Stimulated activated CD4-positive, alpha-beta T cell treated with anti-CD3 and anti-CD28 coated beads, Interleukin-15, amount 100 ng/mL, for 24 hours (primary cell): Measurements from ENCODE around the gene CIB4.

Experiments
- DNase-seq: peaks from one replicate; pipeline ENCODE4 v3.0.0-alpha.2; 2020

The CIB4 gene

DNA sequence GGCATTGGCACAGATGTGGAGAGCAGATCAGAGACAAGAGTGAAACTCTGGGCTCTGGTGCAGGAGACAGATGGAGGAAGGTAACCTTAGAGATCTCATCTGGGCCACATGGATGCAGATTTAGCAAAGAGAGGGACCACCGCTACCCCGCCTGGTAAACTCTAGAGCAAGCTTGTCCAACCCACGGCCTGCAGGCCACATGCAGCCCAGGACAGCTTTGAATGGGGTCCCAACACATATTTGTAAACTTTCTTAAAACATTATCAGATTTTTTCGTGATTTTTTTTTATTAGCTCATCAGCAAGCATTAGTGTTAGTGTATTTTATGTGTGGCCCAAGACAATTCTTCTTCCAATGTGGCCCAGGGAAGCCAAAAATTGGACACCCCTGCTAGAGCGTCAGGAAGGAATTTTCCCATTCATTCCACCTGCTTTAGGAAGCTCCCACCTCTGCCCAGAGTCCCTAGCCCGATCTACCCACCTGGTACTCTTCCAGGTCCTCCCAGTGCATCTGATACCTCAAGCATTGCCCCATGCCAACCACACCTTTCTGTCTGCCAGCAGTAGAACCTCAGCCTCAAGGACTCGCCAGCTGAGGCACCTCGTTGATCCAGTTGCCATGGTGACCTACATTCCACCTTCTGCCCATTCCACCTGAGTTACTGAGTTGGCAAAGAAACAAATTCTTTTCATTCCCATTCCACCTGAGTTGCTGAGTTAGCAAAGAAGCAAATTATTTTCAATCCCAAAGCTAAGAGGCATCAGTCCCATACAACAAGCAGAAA, at the start of gene CIB4:
Gene CIB4 (minus strand): TSS at position 586 of the 784 bp plus-strand sequence. CDS start 52 bp downstream, at position 534.
- DNase-seq = no peak

DNA sequence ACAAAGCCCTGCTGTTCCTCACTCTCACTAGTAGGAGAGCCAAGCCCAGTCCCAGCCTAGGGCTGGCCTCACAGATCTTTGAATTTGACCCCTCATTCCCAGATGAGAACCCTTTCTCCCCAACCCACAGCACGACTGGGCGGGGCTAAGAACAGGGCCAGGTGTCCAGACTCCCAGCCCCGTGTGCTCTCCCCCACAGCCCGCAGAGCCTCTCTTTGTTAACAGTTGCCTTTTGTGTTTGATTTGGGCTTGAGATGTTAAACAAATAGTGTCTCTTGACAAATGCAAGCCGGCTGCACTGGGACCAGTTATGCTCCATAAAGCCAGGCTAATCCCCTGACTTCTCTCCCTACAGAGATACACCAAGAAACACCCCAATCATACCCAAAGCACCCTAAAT, 46.6 kb upstream of the CIB4 start:
- no peak for DNase-seq

DNA sequence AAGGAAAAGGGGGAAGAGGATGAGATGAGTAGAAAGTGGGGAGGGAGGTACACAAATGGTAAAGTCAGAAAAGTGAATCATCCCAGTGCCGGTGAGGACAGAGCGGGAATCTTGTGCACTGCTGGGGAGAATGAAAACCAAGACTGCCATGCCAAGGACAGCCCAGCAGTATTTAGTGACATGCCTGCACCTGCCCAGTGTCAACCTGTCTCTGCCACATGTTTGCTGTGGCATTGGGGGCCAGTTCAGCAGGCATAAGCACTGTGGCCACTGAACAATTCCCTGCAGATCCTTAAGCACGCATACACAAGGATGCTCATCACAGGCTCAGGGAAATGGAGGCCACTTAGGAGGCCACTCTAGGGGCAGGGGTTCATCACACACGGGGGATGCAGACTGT, 46.2 kb upstream of the CIB4 start:
- no peak for DNase-seq

DNA sequence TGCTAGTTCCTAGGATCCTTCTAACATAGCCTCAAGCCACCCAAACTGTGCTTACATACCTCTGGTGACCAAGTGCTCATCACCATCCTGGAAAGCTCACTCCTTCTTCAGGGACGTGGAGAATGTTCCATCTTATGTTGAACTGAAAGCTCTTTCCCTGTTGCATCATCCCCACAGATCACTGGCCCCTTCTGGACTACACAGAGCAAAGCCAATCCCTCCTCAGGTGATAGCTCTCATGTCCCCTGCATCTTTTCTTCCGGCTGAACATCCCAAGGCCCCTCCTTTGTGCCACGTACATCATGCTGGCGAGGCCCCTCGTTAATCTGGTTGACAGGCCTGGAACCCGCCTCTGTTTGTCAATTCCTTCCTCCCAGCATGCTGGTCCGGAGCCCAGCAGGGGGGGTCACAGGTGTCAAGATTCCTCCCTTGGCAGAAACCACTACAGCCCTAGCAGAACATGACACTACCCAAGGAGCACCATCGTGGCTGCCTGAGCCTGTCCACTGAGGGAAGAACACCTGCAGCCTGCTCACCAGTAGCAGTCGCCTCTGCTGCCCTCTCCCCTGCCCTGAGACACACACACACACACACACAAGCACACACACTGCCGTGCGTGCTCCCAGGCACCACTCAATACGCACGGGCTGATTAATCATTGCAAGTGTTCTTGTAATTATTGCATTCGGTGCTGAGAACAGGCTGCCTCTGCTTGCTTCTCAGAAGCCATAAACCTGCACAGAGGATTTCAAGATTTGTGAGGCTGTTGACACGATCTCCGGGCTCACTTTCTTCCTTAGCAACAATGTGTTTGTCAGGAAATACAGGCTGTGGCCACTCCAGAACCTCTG, 45.0 kb upstream of the CIB4 start:
- DNase-seq = no peak

DNA sequence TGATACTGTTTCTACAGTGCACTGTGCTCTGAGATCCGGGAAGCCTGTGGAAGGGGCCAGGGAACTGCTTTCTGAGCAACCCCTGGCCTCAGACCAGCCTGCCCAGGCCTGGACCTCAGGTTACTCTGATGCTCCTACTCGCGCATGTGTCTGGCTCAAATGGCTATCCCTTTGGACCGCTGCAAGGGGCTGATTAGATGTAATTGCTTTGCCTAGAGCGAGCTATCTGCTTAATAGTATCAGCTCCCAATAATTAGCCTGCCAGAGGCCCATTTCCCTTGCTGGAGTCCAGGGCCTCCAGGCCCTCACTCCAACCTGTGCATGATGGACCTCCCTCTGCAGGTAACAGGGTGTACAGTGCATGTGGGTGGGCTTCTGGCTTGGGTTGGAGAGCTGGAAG, 44.2 kb upstream of the CIB4 start:
- no peak for DNase-seq

DNA sequence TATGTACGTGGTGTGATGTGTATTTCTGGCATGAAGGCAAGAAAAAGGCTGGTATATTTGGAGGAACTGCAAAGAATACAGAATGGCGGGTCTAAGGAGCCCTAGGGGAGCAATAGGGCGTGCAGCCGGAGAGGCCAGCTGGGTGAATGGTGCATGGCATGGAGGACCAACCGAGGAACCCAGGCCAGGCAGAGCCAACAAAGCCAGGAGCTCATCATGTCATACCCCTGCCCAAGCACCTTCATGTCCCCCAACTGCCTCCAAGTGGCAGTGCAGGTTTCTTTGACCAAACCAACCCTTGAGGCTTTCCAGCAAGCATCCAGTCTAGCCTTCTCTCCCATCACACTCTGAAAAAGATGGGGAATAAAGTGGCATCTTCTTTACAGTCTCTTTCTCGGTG, 42.4 kb upstream of the CIB4 start:
- DNase-seq = no peak

DNA sequence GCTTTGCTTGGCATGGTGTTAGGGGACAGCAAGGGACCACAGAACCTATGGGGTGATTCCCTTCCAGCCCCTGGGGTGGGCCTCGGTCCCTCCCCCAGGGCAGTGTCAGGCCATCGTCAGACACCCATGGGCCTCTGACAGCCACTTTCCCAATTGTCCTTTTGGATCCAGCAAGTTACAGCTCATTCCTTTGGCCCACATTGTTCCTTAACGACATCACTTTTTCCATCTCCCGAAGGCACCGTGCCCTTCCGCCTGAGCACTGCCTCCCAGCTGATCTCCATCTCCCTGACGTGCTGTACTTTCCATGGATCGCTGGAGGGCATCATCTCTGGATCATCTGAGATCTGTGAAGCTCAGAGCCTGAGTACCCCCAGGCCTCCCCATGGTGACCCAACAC, 41.0 kb upstream of the CIB4 start:
- DNase-seq = no peak

DNA sequence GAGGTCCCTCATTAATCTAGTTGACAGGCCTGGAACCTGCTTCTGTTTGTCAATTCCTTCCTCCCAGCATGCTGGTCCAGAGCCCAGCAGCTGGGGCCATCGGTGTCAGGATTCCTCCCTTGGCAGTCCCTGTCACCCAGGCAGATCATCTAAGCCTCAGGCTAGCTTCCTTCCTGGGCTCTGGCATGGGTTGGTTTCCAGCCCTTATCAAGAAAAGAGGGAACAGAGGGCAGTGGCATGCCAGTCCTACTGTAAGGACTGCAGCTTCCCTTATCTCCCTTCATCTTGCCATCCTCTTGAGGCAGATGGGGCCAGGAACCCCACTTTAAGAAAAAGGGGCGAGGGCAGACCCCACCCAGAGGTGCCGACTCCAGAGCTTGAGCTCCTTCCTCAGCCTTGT, 40.5 kb upstream of the CIB4 start:
- no peak for DNase-seq

DNA sequence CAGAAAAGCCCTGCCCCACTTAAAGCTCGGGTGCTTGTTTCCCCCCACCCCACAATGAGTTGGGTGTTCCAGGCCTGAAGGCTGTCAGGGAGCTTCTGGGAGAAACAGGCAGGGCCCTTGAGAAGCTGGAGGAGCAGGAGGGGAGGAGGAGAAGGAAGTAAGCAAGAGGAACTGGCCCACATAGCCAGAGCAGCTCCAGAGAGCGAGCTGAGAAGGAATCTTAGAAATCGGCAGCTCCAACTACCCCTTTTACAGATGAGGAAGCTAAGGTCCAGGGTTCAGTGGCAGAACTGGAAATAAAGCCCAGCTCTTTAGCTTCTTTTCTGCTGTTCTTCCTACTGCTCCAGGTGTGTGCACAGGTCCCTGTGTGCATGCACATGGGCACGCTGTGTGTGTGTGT, 38.7 kb upstream of the CIB4 start:
- no peak for DNase-seq

DNA sequence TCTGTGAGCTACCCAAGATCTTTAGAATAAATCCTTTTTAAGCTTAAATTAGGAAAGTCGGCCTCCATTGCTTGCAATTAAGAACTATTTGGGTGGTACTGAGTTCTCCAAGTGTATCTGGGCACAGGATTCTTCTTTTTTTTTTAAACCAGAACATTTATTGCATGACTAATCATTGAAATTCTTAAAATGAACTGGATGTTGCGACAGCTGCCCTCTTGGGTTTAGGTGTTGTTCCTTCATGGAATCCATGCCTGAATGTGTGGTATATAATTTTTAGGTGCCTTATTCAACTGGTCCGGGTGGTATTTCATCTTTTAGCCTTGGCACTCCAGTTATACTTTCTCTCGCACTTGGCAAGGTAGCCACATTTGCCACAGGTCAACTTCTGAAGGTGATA, 36.9 kb upstream of the CIB4 start:
- no peak for DNase-seq

DNA sequence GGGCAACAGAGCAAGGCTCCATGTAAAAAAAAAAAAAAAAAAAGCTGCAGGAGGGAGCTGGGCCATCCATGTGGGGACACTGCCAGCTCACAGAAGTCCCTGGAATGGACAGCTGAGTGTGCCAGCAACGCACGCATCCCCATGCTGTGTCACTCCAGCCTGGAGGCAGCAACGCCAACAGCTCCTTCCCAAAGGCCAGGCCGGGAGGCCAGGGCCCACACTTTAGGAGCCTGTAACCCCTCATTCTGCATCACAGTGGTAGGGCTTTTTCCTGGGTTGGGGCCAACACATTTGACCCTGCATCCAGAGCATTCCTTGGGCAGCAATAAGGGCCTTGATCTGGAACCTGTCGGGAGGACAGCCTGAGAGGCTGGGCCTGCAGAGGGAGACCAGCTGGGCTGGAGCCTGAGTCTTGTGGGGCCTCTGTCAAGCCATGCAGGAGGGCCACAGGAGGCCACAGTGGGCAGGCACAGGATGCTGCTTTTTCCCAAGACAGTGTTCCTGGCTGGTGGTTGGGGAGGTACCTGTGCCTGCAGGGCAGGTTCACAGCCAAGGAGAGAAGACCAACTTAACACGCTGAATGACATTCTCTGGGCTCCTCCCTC, 34.6 kb upstream of the CIB4 start:
- no peak for DNase-seq

DNA sequence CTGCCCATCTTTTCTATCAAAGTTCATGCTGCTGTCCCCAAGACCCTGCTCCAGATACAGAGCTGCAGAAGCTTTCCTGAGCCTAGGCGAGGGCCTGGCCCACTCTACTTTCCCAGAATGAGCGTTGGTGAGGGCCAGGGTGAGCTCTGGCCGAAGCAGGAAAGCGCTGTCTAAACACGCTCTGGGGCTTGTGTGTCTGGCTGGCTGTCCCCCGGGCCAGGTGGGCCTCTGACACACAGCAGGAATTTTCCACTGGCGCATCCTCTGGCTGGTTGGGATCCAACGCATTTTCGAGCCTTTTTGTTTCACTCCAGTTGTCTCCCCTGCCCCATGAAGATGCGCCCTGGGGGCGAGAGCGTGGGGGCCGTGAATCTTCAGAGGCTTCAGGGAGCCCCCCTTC, 33.6 kb upstream of the CIB4 start:
- DNase-seq = no peak

DNA sequence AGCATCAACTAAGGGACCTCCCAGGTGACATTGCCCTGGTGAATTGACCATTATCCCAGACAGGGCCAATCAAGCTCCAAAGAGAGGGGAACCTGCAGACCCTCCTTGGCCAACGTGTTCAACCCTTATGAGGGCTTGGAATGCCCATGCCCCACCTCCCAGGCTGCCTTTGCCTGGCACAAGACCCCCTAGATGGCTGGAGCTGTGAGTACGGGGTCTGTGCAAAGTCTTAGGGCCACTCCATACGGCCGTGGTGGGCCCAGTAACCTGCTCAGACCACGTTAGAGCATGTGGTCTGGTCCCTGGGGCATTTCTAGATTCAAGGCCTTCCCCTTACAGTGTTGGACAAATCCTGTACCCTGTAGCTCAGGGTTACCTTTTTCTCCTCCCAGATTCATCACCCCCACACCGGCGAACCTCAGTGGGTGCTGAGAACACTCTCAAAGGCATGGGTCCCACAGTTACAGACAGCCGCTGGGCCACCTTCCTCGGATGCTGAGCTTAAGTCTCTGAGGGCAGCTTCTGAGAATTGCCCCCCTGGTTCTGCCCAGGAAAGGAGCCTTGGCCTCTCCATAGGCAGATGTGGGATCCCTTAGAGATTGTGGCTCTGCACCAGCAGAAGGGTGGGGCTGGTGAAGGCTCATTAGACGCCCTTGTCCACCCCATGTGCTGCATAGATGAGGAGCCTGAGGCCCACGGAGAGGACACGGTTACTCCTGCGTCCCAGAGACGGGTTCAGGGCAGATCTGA, 33.0 kb upstream of the CIB4 start:
- DNase-seq = no peak

DNA sequence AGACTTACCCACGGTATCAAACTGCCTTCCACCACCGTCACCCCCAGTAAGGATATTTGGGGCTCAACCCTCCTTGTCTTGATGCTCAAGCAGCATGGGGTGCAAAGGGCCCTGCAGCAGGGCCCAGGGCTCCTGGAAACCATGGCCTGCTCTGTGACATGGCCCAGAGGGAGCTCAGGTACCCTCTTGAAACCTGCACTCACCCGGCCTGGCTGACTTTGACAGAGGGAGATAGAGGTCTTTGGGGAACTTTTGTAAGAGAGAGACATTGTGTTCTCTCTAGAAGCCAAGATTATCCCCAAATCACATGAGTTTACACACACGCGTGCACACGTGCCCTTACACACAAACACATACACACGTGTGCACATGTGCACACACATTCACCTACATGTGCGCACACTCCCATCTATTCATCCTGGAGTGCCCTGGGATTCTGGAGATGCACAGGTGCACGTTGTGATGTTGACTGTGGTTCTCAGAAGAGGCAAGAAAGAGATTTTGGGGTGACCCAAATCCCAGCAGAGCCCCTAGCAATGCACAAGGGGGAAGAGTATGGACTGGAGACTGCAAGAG, 31.7 kb upstream of the CIB4 start:
- DNase-seq = no peak

DNA sequence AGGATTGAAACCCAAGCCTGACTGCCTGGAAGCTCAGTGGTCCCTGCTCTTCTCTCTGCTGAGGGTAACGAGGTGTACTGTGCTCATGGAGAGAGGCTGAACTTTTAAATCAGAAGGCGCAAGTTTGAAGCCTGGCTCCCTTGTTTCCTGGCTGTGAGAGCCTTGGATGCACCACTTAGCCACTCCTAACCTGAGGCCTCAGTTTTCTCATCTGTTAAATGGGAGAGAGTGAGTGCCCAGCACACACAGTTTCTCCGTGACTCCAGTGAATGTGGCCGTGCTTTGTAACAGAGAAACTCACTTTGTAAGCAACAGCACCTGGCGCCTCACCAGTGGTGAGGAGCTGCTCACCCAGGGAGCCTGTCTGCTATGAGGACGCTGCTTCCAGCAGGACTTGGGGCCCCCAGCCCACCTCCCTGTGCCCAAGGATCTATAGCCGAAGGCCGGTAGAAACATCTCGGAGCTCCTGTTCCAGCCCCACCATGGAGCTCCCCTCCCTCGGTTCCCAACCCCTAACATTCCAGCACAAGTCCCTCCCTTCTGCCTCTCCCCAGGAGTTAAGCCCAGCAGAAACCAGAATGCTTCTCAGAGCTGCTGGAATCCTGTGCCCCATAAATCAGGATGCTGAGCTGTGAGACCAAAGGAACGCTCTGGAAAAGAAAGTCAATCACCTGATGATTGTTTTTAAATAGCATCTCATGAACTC, 31.1 kb upstream of the CIB4 start:
- DNase-seq = no peak

DNA sequence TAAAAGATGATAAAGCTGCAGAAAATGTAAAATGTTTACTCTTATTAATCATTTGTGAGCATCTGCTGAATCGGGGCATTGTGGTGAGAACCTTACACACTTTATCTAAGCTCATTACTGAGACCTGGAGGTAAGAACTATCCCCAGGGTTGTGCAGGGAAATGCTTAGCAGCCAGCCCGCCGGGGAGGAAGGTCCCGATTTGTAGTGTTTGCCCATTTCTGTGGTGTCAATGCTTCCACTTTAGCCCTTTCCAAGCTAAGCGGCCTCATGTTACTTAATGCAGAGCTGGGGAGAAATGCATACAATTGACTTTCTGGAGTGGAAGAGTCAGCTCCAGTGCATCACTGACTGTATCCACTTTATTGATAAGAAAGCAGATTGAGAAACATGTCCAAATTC, 30.5 kb upstream of the CIB4 start:
- DNase-seq = no peak

DNA sequence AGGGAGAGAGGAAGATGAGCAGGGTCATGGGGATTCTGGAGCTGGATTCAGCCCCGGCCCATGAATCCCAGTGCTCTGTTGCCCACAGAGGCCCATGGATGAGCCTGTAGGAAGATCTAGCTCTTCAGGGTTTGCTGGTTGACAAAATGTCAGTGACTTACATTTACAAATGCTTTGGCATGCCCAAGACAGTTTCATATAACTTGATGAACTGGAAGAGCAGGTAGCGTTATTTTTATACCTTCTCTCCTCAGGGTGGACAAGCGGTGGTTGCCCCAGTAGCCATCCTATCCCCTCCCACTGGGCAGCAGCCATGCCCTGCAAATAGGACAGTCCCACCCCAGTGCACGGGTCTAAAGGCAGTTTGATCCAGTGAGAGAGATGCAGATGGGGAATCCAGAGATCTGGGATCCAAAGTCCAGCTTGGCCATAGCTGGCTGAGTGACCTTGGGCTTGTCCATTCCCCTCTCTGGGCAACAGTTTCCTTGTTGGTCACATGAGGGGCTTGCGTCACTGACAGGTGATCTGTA, 29.8 kb upstream of the CIB4 start:
- no peak for DNase-seq

DNA sequence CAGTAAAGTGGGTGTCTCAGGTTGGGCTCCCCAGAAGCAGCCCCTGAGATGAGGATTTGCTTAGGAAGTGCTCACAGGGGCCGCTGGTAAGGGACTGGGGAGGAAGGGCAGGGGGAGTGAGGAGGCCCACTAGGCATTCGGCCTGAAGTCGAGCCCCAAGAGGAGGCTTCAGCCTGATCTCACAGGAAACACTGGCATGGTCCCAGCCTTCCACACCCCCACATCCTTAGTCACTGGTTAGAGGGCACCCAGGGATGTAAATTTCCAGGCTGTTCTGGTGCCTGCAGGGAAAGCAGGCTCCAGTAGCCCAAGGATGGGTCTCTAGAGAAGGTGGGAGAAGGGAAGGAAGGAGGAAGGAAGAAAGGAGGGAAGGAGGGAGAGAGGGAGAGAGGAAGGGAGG, 29.0 kb upstream of the CIB4 start:
- no peak for DNase-seq

DNA sequence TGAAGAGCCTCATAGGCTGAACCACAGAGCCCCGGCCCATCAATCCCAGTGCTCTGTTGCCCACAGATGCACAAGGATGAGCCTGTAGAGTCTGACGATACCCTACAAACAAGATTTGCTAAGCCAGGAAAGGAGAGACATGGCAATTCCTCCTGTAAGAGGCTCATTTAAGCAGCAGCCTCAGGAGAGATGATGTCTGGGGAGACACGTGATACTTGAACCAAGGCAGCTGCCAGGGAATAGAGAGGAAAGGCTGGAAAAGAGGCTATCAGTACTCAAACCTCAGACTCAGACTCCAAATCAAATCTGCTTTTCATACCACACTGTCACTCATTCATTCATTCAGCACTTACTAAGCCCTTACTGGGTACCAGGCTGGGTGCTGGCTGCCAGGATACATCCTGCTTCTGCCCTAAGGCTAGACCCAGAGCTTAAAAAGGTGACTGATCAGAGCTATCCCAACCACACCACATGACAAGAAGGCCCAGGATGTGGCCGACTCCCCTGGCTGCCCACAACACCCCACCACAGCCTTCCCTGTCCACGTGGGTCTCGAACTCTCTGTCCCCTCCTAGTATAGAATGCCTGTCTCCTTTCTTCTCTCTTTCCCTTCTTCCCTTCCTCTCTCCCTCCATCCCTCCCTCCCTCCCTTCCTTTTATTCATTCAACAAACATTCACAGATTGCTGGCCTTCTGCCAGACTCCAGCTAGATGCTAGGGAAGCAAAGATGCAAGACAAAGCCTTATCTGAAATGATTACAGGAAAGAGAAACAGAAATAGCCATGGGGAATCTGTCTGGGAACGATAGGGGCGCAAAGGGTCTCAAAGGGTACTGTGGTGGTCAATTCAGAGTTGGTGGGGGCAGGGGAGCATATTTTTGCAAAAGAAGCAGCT, 27.9 kb upstream of the CIB4 start:
- DNase-seq = no peak

DNA sequence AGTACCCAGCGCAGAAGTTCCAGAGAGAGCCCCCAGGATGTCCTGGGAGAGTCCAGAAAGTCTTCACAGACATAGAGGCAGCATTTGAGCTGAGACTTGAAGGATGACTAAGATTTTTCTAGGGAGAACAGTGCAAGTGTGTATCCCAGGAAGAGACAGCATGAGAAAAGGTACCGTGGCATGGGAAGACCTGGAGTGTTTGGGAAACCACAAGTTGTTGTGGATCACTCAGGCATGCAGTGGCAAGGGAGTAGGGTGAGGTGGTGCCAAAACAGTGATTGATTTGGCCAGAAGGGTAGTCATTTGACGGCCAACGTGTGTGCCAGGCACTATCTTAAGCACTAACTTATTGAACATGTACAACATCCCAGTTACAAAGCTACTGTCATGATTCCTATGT, 26.9 kb upstream of the CIB4 start:
- DNase-seq = no peak

DNA sequence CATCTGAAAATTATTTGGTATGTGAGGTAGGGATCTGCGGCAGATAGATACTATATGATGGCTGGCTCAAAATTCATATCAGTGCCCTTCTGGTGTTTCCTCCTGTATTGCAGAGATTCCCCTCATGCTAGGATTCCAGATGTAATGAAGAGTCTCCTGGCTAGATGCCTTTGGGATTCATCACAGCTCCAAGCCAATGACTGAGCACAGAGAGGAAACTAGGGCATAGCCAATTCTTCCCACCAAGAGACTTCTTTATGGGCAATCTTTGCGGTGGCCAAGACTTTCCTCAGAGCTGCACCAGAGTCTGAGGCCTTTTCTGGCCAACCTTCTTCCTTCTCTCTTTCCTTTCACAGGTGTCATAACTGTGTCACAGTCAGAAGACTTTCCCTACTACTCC, 25.5 kb upstream of the CIB4 start:
- DNase-seq = no peak
